H4 (cell line): Measurements from ENCODE around the gene IDUA. TPM values are rescaled to one million over a fixed set of nuclear protein-coding genes. Genes with fewer than 3 reads are reported as not detected.

Source experiments
- DNase-seq: peaks from one replicate; pipeline ENCODE4 v3.0.0-alpha.2; 2015; ENCODE audit warnings: low spot score
- total RNA-seq: library from RNA; depleted of rRNA; stranded (reverse); fragments of >200 nt; shearing (Covaris generic); gene quantifications from 2 replicates; pipeline ENCODE4 v1.2.3, GENCODE V29; 2014

Gene IDUA
- total RNA-seq, 1 experiment from 2014 or later: 5.3 TPM

- no peak for DNase-seq
Observed at GRCh38 chr4:1000686-1001260, 13.9 kb downstream of the IDUA start.

- DNase-seq: no peak
Observed at GRCh38 chr4:1001561-1002130, 14.8 kb downstream of the IDUA start.

- DNase-seq: no peak
Observed at GRCh38 chr4:1002131-1002630, 15.3 kb downstream of the IDUA start.

- no peak for DNase-seq
Observed at GRCh38 chr4:1002631-1003251, 15.9 kb downstream of the IDUA start.

- no peak for DNase-seq
Observed at GRCh38 chr4:1003271-1004070, 16.6 kb downstream of the IDUA start.

- DNase-seq: no peak
Observed at GRCh38 chr4:1004071-1004418, 17.2 kb downstream of the IDUA start.

GRCh38 chr4:1004557-1005485 is 18.0 kb downstream of the IDUA start:
- no peak for DNase-seq

GRCh38 chr4:1006856-1007255 is 20.0 kb downstream of the IDUA start:
- DNase-seq: no peak

GRCh38 chr4:1008840-1009541 is 22.1 kb downstream of the IDUA start:
- no peak for DNase-seq

GRCh38 chr4:1009542-1010394 is 22.9 kb downstream of the IDUA start:
- no peak for DNase-seq

GRCh38 chr4:1010395-1011021 is 23.7 kb downstream of the IDUA start:
- DNase-seq: peak; percentile 85

- DNase-seq: peak; percentile 82
Observed at GRCh38 chr4:1011022-1011665, 24.3 kb downstream of the IDUA start, which contains the start of gene FGFRL1. Gene FGFRL1 (plus strand): TSS chr4:1011626. CDS start chr4:1012486, 860 bp downstream.

- DNase-seq: no peak
Observed at GRCh38 chr4:1011666-1012033, 24.8 kb downstream of the IDUA start.

- peak; percentile 82 for DNase-seq
Observed at GRCh38 chr4:1012034-1012739, 25.3 kb downstream of the IDUA start.

- DNase-seq: no peak
Observed at GRCh38 chr4:1013225-1014073, 26.6 kb downstream of the IDUA start.

GRCh38 chr4:1014291-1015167 is 27.7 kb downstream of the IDUA start:
- no peak for DNase-seq
